Transverse colon (tissue), 4 donors: Measurements from ENCODE around the gene DIP2B.

Source experiments
- CTCF ChIP-seq, 5 experiments: fragments of 200-600 bp in 3 of 5; fragments of 450-650 bp in 2 of 5; sonication (generic) in 3 of 5; IDR thresholded peaks; 1 replicate in 2 of 5; 2 replicates in 3 of 5; pipeline ENCODE4 v1.5.1; 2016 to 2017; ENCODE audit warnings: antibody characterized with exemption in 5 of 5, inconsistent platforms in 3 of 5, mild to moderate bottlenecking in 2 of 5, moderate library complexity in 1 of 5
- EP300 ChIP-seq: sonication (generic); formaldehyde crosslinking; IDR thresholded peaks from one replicate; pipeline ENCODE4 v1.6.1; 2017; ENCODE audit warnings: antibody characterized with exemption, low read depth
- POLR2A ChIP-seq: fragments of 450-650 bp; IDR thresholded peaks from one replicate; pipeline ENCODE4 v1.6.1; 2016; ENCODE audit warnings: antibody characterized with exemption, mild to moderate bottlenecking, moderate library complexity
- POLR2AphosphoS5 ChIP-seq, 3 donors: sonication (generic); formaldehyde crosslinking; IDR thresholded peaks; one replicate each; pipeline ENCODE4 v1.6.1; 2016; ENCODE audit warnings: antibody characterized with exemption in 3 of 3

DNA sequence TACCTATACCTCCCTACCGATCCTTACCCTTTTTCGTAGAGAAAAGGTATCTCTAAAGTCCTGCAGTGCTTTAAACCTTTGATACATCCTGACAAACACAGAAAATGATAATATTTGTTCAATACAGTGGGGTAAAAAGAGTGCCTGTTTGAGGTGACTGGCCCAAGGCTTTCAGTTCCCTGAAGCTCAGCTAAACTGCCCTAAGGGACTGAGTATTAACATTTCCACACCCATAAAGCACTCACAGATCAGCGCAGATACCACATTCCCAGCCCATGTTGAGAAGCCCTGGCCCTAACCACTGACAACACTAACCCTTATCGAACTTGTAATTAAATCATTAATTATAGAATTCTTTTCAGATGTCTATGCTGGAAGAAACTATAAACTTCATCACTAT, 108.7 kb downstream of the DIP2B start:
- TF ChIP-seq POLR2A (no peak), CTCF (IDR thresholded peaks at IDR 0.05) (no peak), POLR2AphosphoS5 (IDR thresholded peaks at IDR 0.05) (no peak), EP300 (no peak)
